ENCODE data around the gene ZNF438.

DNA sequence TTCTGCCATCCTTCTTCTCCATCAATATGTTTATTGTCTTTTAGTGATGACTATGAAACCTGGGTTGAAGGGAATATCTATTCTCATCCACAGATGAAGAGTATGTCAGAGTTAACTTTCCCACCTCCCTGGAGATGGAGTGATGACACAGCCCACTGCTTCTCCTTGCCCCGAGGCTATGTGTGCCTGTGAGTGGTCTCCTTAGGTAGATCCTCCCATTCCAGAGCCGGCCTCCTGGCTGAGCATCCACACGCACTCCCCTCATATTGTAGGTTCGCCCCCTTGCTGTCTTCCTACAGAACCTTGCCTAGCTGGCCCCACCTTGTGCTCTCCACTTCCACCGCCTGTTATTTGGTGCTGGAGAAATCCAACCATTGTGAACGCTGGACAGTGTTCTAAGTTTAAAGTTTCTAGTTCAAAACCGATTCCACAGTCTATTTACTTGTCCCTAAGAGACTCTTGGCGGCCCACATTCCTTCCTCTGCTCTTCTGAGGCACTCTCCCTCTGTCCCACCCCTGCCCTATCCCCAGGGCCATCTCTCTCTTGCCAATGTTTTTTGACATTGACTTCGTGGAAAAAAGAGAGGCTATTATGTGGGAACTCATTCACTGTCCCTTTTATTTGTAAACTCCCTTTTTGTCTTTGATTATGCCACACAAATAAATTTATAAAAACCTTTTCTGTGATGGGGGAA lies 168.0 kb downstream of the ZNF438 start:
- TF ChIP-seq CTCF (IDR thresholded peaks at IDR 0.05) (no peak), POLR2A (IDR thresholded peaks at IDR 0.05) (no peak)

Data from Peyer's patch (tissue), 4 donors.